Erythroblast (primary cell): ENCODE data around the gene CLIC1.

ENCODE experiments used
- GATA1 ChIP-seq: IDR thresholded peaks from 2 replicates; pipeline ENCODE4 v1.6.1; 2011; ENCODE audit warnings: low read depth, mild to moderate bottlenecking, control low read depth, low read length, moderate library complexity
- POLR2A ChIP-seq: IDR thresholded peaks from 2 replicates; pipeline ENCODE4 v1.6.1; 2011; ENCODE audit warnings: mild to moderate bottlenecking, low read length

GRCh38 chr6:31764198-31764597, 27.9 kb upstream of the CLIC1 start:
- TF ChIP-seq POLR2A = no peak
- TF ChIP-seq GATA1 = no peak
